Medulla oblongata (tissue), 1 donor: ENCODE data around the gene KIAA1755.

Experiments
- DNase-seq: peaks from one replicate; pipeline ENCODE4 v3.0.0-alpha.2; 2015; ENCODE audit errors: extremely low spot score

KIAA1755 gene

GRCh38 chr20:38203981-38204357, 56.6 kb downstream of the KIAA1755 start:
- no peak for DNase-seq

GRCh38 chr20:38203337-38203980, 57.1 kb downstream of the KIAA1755 start:
- DNase-seq = no peak

- DNase-seq = no peak
Observed at GRCh38 chr20:38202982-38203293, 57.6 kb downstream of the KIAA1755 start.

- DNase-seq = no peak
Observed at GRCh38 chr20:38202153-38202981, 58.2 kb downstream of the KIAA1755 start.

GRCh38 chr20:38201356-38201755, 59.2 kb downstream of the KIAA1755 start:
- DNase-seq = no peak

- no peak for DNase-seq
Observed at GRCh38 chr20:38200646-38201045, 59.9 kb downstream of the KIAA1755 start.

- DNase-seq = no peak
Observed at GRCh38 chr20:38199501-38200390, 60.8 kb downstream of the KIAA1755 start.

GRCh38 chr20:38198238-38198861, 62.2 kb downstream of the KIAA1755 start:
- DNase-seq = no peak

- no peak for DNase-seq
Observed at GRCh38 chr20:38197619-38198018, 62.9 kb downstream of the KIAA1755 start.

GRCh38 chr20:38197217-38197616, 63.3 kb downstream of the KIAA1755 start:
- no peak for DNase-seq

- DNase-seq = no peak
Observed at GRCh38 chr20:38196592-38196991, 63.9 kb downstream of the KIAA1755 start.

- no peak for DNase-seq
Observed at GRCh38 chr20:38196076-38196475, 64.5 kb downstream of the KIAA1755 start.

- no peak for DNase-seq
Observed at GRCh38 chr20:38195521-38195920, 65.0 kb downstream of the KIAA1755 start.

- DNase-seq = no peak
Observed at GRCh38 chr20:38194971-38195504, 65.5 kb downstream of the KIAA1755 start.

- no peak for DNase-seq
Observed at GRCh38 chr20:38193586-38194105, 66.9 kb downstream of the KIAA1755 start.

- no peak for DNase-seq
Observed at GRCh38 chr20:38192323-38192885, 68.1 kb downstream of the KIAA1755 start.

GRCh38 chr20:38191654-38192053, 68.9 kb downstream of the KIAA1755 start:
- no peak for DNase-seq

- DNase-seq = no peak
Observed at GRCh38 chr20:38190936-38191371, 69.6 kb downstream of the KIAA1755 start.

GRCh38 chr20:38190166-38190565, 70.4 kb downstream of the KIAA1755 start:
- DNase-seq = no peak

- no peak for DNase-seq
Observed at GRCh38 chr20:38187517-38187916, 73.0 kb downstream of the KIAA1755 start.

- DNase-seq = no peak
Observed at GRCh38 chr20:38186788-38187221, 73.7 kb downstream of the KIAA1755 start.
